ENCODE measurements around the gene CNKSR2.
"Not testable (repeated sequence)": the region's sequence is repeated elsewhere in the genome, so short reads cannot be mapped to it uniquely, and the experiment has no call there.

Gene CNKSR2

GRCh38 chrX:21457718-21458117 is 83.5 kb downstream of the CNKSR2 start:
- no peak for DNase-seq

- no peak for DNase-seq
Observed at GRCh38 chrX:21469071-21469470, 94.9 kb downstream of the CNKSR2 start.

- no peak for DNase-seq
Observed at GRCh38 chrX:21476909-21477308, 102.7 kb downstream of the CNKSR2 start.

GRCh38 chrX:21479695-21480270 is 105.6 kb downstream of the CNKSR2 start:
- DNase-seq, result peak; percentile 46

- DNase-seq, result no peak
Observed at GRCh38 chrX:21481761-21482160, 107.5 kb downstream of the CNKSR2 start.

GRCh38 chrX:21484051-21484450 is 109.8 kb downstream of the CNKSR2 start:
- not testable (repeated sequence) for DNase-seq

GRCh38 chrX:21487832-21488231 is 113.6 kb downstream of the CNKSR2 start:
- DNase-seq, result peak; percentile 4

- no peak for DNase-seq
Observed at GRCh38 chrX:21490341-21490740, 116.1 kb downstream of the CNKSR2 start.

- DNase-seq, result peak; percentile 47
Observed at GRCh38 chrX:21493226-21493830, 119.1 kb downstream of the CNKSR2 start.

- no peak for DNase-seq
Observed at GRCh38 chrX:21503593-21503992, 129.4 kb downstream of the CNKSR2 start.

- peak; percentile 84 for DNase-seq
Observed at GRCh38 chrX:21509912-21510311, 135.7 kb downstream of the CNKSR2 start.

- no peak for DNase-seq
Observed at GRCh38 chrX:21524008-21524407, 149.8 kb downstream of the CNKSR2 start.

- DNase-seq, result peak; percentile 24
Observed at GRCh38 chrX:21528076-21528475, 153.9 kb downstream of the CNKSR2 start.

GRCh38 chrX:21529771-21530170 is 155.6 kb downstream of the CNKSR2 start:
- DNase-seq, result peak; percentile 29

GRCh38 chrX:21544642-21545041 is 170.4 kb downstream of the CNKSR2 start:
- not testable (repeated sequence) for DNase-seq

- no peak for DNase-seq
Observed at GRCh38 chrX:21559417-21559816, 185.2 kb downstream of the CNKSR2 start.

- DNase-seq, result no peak
Observed at GRCh38 chrX:21565025-21565424, 190.8 kb downstream of the CNKSR2 start.

GRCh38 chrX:21574793-21575192 is 200.6 kb downstream of the CNKSR2 start:
- no peak for DNase-seq

GRCh38 chrX:21581479-21581878 is 207.3 kb downstream of the CNKSR2 start:
- DNase-seq, result peak; percentile 2

GRCh38 chrX:21586001-21586400 is 211.8 kb downstream of the CNKSR2 start:
- DNase-seq, result no peak

- no peak for DNase-seq
Observed at GRCh38 chrX:21590012-21590776, 216.0 kb downstream of the CNKSR2 start.

- no peak for DNase-seq
Observed at GRCh38 chrX:21606002-21606401, 231.8 kb downstream of the CNKSR2 start.

- DNase-seq, result no peak
Observed at GRCh38 chrX:21610168-21610567, 235.9 kb downstream of the CNKSR2 start.

- no peak for DNase-seq
Observed at GRCh38 chrX:21612154-21612553, 237.9 kb downstream of the CNKSR2 start.
